ENCODE results near the gene PPAN. TPM values are rescaled to one million over a fixed set of nuclear protein-coding genes. Genes with fewer than 3 reads are reported as not detected.

Gene PPAN
- polyA plus RNA-seq, 3 donors, result 7.2 to 26.2 (median 7.6) TPM

DNA sequence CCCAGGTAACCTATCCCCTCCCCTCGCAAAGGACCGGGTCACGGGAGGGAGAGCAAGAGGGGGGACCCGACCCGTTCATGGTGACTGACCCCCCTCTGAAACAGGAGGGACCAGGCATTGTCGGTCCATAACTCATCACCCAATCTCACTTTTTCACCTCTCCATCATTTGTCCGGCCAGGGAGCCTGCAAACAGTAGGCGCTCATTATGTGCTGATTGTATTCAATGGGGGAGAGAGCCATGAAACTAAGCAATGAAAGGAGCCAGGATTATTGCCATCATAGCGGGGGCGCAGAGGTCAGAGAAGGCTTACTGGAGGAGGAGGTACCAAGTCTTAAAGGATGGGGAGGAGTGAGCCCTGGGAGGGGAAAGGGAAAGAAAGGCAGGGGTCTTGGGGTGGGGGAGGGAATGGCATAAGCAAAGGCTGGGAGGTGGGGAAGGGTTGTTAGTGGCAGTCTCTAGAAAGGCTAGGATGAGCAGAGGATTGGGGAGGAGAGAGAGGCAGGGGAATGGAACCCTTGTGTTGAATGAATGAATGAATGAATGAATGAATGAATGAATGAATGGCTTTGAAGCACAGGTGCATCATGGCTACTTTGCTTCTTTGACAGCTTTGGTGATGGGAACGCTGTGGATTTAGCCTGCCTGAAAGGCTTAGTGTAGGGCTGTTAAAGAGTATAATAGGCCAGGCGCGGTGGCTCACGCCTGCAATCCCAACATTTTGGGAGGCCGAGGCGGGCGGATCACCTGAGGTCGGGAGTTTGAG, 18.7 kb upstream of the PPAN start:
- Histone ChIP-seq H4K20me1 (ENCODE audit: insufficient read depth, low read length) (peaks cover 12% of the 10 kb centered on the region), H3K4me3 (replicated peaks in 1 of 3; ENCODE audit: low read depth in 2 of 3, low read length in 3 of 3) (peak overlapping the region in 2 of 3 experiments; percentile 89 to 95), H3K79me2 (ENCODE audit: insufficient read depth, low read length) (no peaks in the 10 kb centered on the region), H3K27ac (ENCODE audit: low read depth in 1 of 2, low read length in 2 of 2) (no peak overlapping the region), H3K4me2 (replicated peaks; ENCODE audit: extremely low read depth, low read length, poor library complexity, severe bottlenecking) (peak overlapping the region; percentile 87), H3K27me3 (ENCODE audit: control insufficient read depth in 2 of 2, insufficient read depth in 2 of 2, low read length in 2 of 2) (no peaks in the 10 kb centered on the region), H3K9ac (ENCODE audit: insufficient read depth, low read length, poor library complexity, severe bottlenecking) (peak overlapping the region; percentile 80), H3K4me1 (ENCODE audit: control insufficient read depth in 1 of 2, insufficient read depth in 2 of 2, low read length in 2 of 2) (peaks cover 9 to 20% of the 10 kb centered on the region in 2 donors), H2AFZ (ENCODE audit: insufficient read depth, low read depth, low read length, poor library complexity, severe bottlenecking) (no peak overlapping the region), H3K9me3 (replicated peaks in 1 of 2; ENCODE audit: control insufficient read depth in 1 of 2, insufficient read depth in 1 of 2, low read length in 2 of 2) (no peaks in the 10 kb centered on the region), H3K36me3 (replicated peaks in 1 of 2; ENCODE audit: control insufficient read depth in 1 of 2, insufficient read depth in 2 of 2, low read length in 2 of 2) (peaks cover 29 to 35% of the 10 kb centered on the region in 2 donors)
- H3K27ac Mint-ChIP-seq, result peak overlapping the region in 4 of 7 donors; percentile 35 to 58 (median 54)
- TF ChIP-seq, protein P1, sequence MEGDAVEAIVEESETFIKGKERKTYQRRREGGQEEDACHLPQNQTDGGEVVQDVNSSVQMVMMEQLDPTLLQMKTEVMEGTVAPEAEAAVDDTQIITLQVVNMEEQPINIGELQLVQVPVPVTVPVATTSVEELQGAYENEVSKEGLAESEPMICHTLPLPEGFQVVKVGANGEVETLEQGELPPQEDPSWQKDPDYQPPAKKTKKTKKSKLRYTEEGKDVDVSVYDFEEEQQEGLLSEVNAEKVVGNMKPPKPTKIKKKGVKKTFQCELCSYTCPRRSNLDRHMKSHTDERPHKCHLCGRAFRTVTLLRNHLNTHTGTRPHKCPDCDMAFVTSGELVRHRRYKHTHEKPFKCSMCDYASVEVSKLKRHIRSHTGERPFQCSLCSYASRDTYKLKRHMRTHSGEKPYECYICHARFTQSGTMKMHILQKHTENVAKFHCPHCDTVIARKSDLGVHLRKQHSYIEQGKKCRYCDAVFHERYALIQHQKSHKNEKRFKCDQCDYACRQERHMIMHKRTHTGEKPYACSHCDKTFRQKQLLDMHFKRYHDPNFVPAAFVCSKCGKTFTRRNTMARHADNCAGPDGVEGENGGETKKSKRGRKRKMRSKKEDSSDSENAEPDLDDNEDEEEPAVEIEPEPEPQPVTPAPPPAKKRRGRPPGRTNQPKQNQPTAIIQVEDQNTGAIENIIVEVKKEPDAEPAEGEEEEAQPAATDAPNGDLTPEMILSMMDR (IDR thresholded peaks at IDR 0.05), result no peak
- peak overlapping the region; percentile 16 to 85 for H3K4me3 Mint-ChIP-seq
- 84% methylated on average over 8 of the region's 18 CpGs for WGBS (ENCODE audit: insufficient coverage)
- H3K4me1 Mint-ChIP-seq, result peaks cover 7% of the 10 kb centered on the region
- H3K9me3 Mint-ChIP-seq, result peaks cover 0 to 1% (median 0%) of the 10 kb centered on the region in 7 donors
- peaks cover 4 to 5% (median 4%) of the 10 kb centered on the region in 3 donors for H3K27me3 Mint-ChIP-seq (ENCODE audit: low read depth in 3 of 3)
- peaks cover 27 to 32% of the 10 kb centered on the region in 2 donors for H3K36me3 Mint-ChIP-seq
- DNase-seq, result no peak
- intact Hi-C loops (cut with micrococcal nuclease), result no loop called here

DNA sequence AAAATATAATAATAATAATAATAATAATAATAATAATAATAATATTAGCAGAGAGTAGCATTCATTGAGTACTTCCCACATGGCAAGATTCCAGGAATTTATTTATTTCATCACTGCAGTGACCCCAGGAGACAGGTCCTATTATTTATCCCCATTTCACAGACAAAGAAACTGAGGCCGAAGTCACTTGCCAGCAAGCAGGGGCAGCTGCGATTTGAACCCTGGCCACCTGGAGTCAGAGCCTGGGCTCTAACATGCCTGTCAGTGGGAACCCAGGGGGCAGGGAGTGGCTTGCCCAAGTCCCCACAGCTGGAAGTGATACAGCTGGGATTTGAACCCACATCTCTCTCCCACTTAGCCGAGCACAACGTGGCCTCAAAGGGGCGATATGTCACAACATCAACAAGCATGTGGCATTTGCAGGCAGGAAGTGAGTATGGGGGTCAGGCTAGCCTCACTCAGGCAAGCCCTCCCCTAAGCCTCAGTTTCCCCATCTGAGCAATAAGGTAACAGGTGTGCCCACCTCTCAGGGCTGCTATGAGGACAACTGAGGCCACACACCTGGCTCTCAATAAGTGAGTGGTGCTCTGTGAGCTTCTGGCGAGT, 17.1 kb upstream of the PPAN start:
- H3K27ac Mint-ChIP-seq, result no peak overlapping the region
- DNase-seq, result no peak
- Histone ChIP-seq H3K9me3 (replicated peaks in 1 of 2; ENCODE audit: control insufficient read depth in 1 of 2, insufficient read depth in 1 of 2, low read length in 2 of 2) (no peaks in the 10 kb centered on the region), H3K9ac (ENCODE audit: insufficient read depth, low read length, poor library complexity, severe bottlenecking) (no peak overlapping the region), H3K27me3 (ENCODE audit: control insufficient read depth in 2 of 2, insufficient read depth in 2 of 2, low read length in 2 of 2) (no peaks in the 10 kb centered on the region), H2AFZ (ENCODE audit: insufficient read depth, low read depth, low read length, poor library complexity, severe bottlenecking) (no peak overlapping the region), H4K20me1 (ENCODE audit: insufficient read depth, low read length) (peaks cover 12% of the 10 kb centered on the region), H3K27ac (ENCODE audit: low read depth in 1 of 2, low read length in 2 of 2) (no peak overlapping the region), H3K4me3 (replicated peaks in 1 of 3; ENCODE audit: low read depth in 2 of 3, low read length in 3 of 3) (no peak overlapping the region), H3K4me1 (ENCODE audit: control insufficient read depth in 1 of 2, insufficient read depth in 2 of 2, low read length in 2 of 2) (peaks cover 9 to 20% of the 10 kb centered on the region in 2 donors), H3K4me2 (replicated peaks; ENCODE audit: extremely low read depth, low read length, poor library complexity, severe bottlenecking) (no peak overlapping the region), H3K79me2 (ENCODE audit: insufficient read depth, low read length) (no peaks in the 10 kb centered on the region), H3K36me3 (replicated peaks in 1 of 2; ENCODE audit: control insufficient read depth in 1 of 2, insufficient read depth in 2 of 2, low read length in 2 of 2) (peaks cover 39 to 47% of the 10 kb centered on the region in 2 donors)
- peaks cover 0 to 1% (median 0%) of the 10 kb centered on the region in 7 donors for H3K9me3 Mint-ChIP-seq
- peaks cover 7% of the 10 kb centered on the region for H3K4me1 Mint-ChIP-seq
- 100% methylated on average over 3 of the region's 6 CpGs for WGBS (ENCODE audit: insufficient coverage)
- H3K27me3 Mint-ChIP-seq (ENCODE audit: low read depth in 3 of 3), result peaks cover 0 to 1% (median 1%) of the 10 kb centered on the region in 3 donors
- no peak overlapping the region for H3K4me3 Mint-ChIP-seq
- TF ChIP-seq, protein P1 (IDR thresholded peaks at IDR 0.05), result no peak
- intact Hi-C loops (cut with micrococcal nuclease), result no loop called here
- H3K36me3 Mint-ChIP-seq, result peaks cover 37 to 45% of the 10 kb centered on the region in 2 donors
